Activated CD8-positive, alpha-beta T cell treated with anti-CD3 and anti-CD28 coated beads for 36 hours (primary cell): ENCODE data around the gene SULT1A2. TPM values are rescaled to one million over a fixed set of nuclear protein-coding genes. Genes with fewer than 3 reads are reported as not detected.
"Not testable (repeated sequence)": the region's sequence is repeated elsewhere in the genome, so short reads cannot be mapped to it uniquely, and the experiment has no call there.

Source experiments
- ATAC-seq: fragments of 200-7000 bp; cut with Tn5 transposase; one replicate; pipeline ENCODE4 v1.10.0; 2021; ENCODE audit warnings: mild to moderate bottlenecking, moderate library complexity
- CTCF ChIA-PET: fragments of 350-600 bp; sonication (Branson Sonifier 250); formaldehyde crosslinking; loops from one replicate; lab custom pipeline; 2021; ENCODE audit warnings: antibody characterized with exemption; lab: Charles Lee
- POLR2A ChIA-PET: fragments of 350-600 bp; sonication (Branson Sonifier 250); formaldehyde crosslinking; loops from one replicate; lab custom pipeline; 2021; ENCODE audit warnings: antibody characterized with exemption; lab: Charles Lee
- DNase-seq: peaks from one replicate; pipeline ENCODE4 v3.0.0-alpha.2; 2020
- H3K27ac Mint-ChIP-seq: one replicate; pipeline ENCODE4 v1.8.0; 2021; ENCODE audit warnings: mild to moderate bottlenecking, mixed read lengths
- H3K27me3 Mint-ChIP-seq: one replicate; pipeline ENCODE4 v1.8.0; 2021; ENCODE audit warnings: mixed read lengths
- H3K36me3 Mint-ChIP-seq: one replicate; pipeline ENCODE4 v1.8.0; 2021; ENCODE audit warnings: low read depth, mixed read lengths
- H3K4me1 Mint-ChIP-seq: one replicate; pipeline ENCODE4 v1.8.0; 2021; ENCODE audit warnings: low read depth, mixed read lengths
- H3K4me3 Mint-ChIP-seq: one replicate; pipeline ENCODE4 v1.8.0; 2021; ENCODE audit warnings: mild to moderate bottlenecking, moderate library complexity, mixed read lengths
- H3K9me3 Mint-ChIP-seq: one replicate; pipeline ENCODE4 v1.8.0; 2021; ENCODE audit warnings: mixed read lengths
- CTCF ChIP-seq: fragments of 200-600 bp; IDR thresholded peaks from one replicate; pipeline ENCODE4 v1.8.0; 2022; ENCODE audit warnings: antibody characterized with exemption, mild to moderate bottlenecking
- intact Hi-C: fragments of 100-400 bp; cut with micrococcal nuclease; formaldehyde crosslinking; loops from one replicate; pipeline ENCODE4 v1.10.0; 2022
- total RNA-seq, 2 experiments: library from RNA; stranded (reverse); gene quantifications; one replicate each; pipeline ENCODE4 v1.2.3, GENCODE V29; 2021

The SULT1A2 gene
- total RNA-seq, 2 experiments from 2014 or later = 0.81 to 1.0 TPM

- no peak for TF ChIP-seq CTCF
- H3K27me3 Mint-ChIP-seq = no peaks in the 10 kb centered on the region
- peaks cover 25% of the 10 kb centered on the region for H3K4me1 Mint-ChIP-seq
- ATAC-seq = no peak
- H3K27ac Mint-ChIP-seq = no peak overlapping the region
- CTCF ChIA-PET = no interaction called here
- peaks cover 9% of the 10 kb centered on the region for H3K9me3 Mint-ChIP-seq
- DNase-seq = no peak
- POLR2A ChIA-PET = interaction anchor here (0.9 kb wide), 1 partner anchor 34 kb away, joined by 3 read pairs; no protein-coding TSS in a partner anchor
- intact Hi-C loops = no loop called here
- peaks cover 27% of the 10 kb centered on the region for H3K36me3 Mint-ChIP-seq
- no peak overlapping the region for H3K4me3 Mint-ChIP-seq
These were observed 27.8 kb downstream of the SULT1A2 start for GRCh38 chr16:28569021-28569420.

- no peak for TF ChIP-seq CTCF
- Mint-ChIP-seq H3K4me3 (no peak overlapping the region), H3K27ac (no peak overlapping the region), H3K9me3 (peaks cover 9% of the 10 kb centered on the region), H3K36me3 (peaks cover 28% of the 10 kb centered on the region), H3K27me3 (no peaks in the 10 kb centered on the region), H3K4me1 (peaks cover 17% of the 10 kb centered on the region)
- CTCF ChIA-PET = no interaction called here
- ATAC-seq (no peak), DNase-seq (no peak)
- intact Hi-C loops = no loop called here
- POLR2A ChIA-PET = no interaction called here
These were observed 29.6 kb downstream of the SULT1A2 start for GRCh38 chr16:28567292-28567691.

- ATAC-seq, H3K4me3 Mint-ChIP-seq, H3K9me3 Mint-ChIP-seq, intact Hi-C loops, DNase-seq, POLR2A ChIA-PET, H3K27me3 Mint-ChIP-seq, H3K27ac Mint-ChIP-seq, CTCF ChIA-PET: not testable (repeated sequence)
- Mint-ChIP-seq H3K36me3 (peaks cover 32% of the 10 kb centered on the region), H3K4me1 (peaks cover 20% of the 10 kb centered on the region)
These were observed 30.5 kb downstream of the SULT1A2 start for GRCh38 chr16:28566233-28566925.

GRCh38 chr16:28563218-28563617, 33.6 kb downstream of the SULT1A2 start:
- no peaks in the 10 kb centered on the region for H3K27me3 Mint-ChIP-seq
- intact Hi-C loops = no loop called here
- ChIA-PET POLR2A (no interaction called here), CTCF (interaction anchor here (0.9 kb wide), 1 partner anchor 19 kb away, joined by 3 read pairs; no protein-coding TSS in a partner anchor)
- DNase-seq (no peak), ATAC-seq (no peak)
- H3K27ac Mint-ChIP-seq = no peak overlapping the region
- H3K9me3 Mint-ChIP-seq = peaks cover 9% of the 10 kb centered on the region
- no peak for TF ChIP-seq CTCF
- no peak overlapping the region for H3K4me3 Mint-ChIP-seq
- peaks cover 45% of the 10 kb centered on the region for H3K36me3 Mint-ChIP-seq
- H3K4me1 Mint-ChIP-seq = peaks cover 27% of the 10 kb centered on the region

- H3K27me3 Mint-ChIP-seq = no peaks in the 10 kb centered on the region
- intact Hi-C loops = no loop called here
- ChIA-PET CTCF (no interaction called here), POLR2A (no interaction called here)
- no peak overlapping the region for H3K4me3 Mint-ChIP-seq
- peaks cover 41% of the 10 kb centered on the region for H3K36me3 Mint-ChIP-seq
- DNase-seq (no peak), ATAC-seq (no peak)
- peaks cover 5% of the 10 kb centered on the region for H3K9me3 Mint-ChIP-seq
- no peak overlapping the region for H3K27ac Mint-ChIP-seq
- H3K4me1 Mint-ChIP-seq = peaks cover 26% of the 10 kb centered on the region
- TF ChIP-seq CTCF = no peak
These were observed 34.7 kb downstream of the SULT1A2 start for GRCh38 chr16:28562199-28562598.
